Body of pancreas (tissue), 4 donors: Measurements from ENCODE around the gene PREP.

ENCODE experiments used
- POLR2A ChIP-seq, 3 donors: fragments of 450-650 bp; IDR thresholded peaks; one replicate each; pipeline ENCODE4 v1.6.1; 2016; ENCODE audit warnings: antibody characterized with exemption in 3 of 3, mild to moderate bottlenecking in 2 of 3
- TF ChIP-seq, protein P1 (sequence below), 7 experiments: fragments of 450-650 bp in 4 of 7; fragments of 200-600 bp in 3 of 7; sonication (generic) in 3 of 7; IDR thresholded peaks; one replicate each; pipeline ENCODE4 v1.5.1; 2016 to 2019; ENCODE audit warnings: antibody characterized with exemption in 7 of 7

DNA sequence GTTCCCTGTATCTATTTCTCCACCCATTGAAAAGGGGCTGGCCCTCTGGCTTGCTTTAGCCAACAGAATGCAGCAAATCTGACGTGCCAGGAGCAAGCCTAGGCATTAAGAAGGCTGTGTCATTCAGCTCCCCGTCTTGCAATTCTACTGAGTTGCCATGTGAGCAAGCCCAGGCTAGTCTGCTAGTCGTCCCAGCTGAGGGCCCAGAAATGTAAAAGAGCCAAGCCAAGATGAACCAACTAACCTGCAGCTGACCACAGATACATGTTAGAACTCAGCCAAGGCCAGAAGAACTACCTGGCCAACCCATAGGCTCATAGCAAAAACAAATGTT lies 30.1 kb downstream of the PREP start:
- TF ChIP-seq, protein P1, sequence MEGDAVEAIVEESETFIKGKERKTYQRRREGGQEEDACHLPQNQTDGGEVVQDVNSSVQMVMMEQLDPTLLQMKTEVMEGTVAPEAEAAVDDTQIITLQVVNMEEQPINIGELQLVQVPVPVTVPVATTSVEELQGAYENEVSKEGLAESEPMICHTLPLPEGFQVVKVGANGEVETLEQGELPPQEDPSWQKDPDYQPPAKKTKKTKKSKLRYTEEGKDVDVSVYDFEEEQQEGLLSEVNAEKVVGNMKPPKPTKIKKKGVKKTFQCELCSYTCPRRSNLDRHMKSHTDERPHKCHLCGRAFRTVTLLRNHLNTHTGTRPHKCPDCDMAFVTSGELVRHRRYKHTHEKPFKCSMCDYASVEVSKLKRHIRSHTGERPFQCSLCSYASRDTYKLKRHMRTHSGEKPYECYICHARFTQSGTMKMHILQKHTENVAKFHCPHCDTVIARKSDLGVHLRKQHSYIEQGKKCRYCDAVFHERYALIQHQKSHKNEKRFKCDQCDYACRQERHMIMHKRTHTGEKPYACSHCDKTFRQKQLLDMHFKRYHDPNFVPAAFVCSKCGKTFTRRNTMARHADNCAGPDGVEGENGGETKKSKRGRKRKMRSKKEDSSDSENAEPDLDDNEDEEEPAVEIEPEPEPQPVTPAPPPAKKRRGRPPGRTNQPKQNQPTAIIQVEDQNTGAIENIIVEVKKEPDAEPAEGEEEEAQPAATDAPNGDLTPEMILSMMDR (IDR thresholded peaks at IDR 0.05): no peak
- TF ChIP-seq POLR2A (IDR thresholded peaks at IDR 0.05): no peak
